Upper lobe of left lung (tissue), 6 donors: ENCODE data around the gene RBM20. TPM values are rescaled to one million over a fixed set of nuclear protein-coding genes. Genes with fewer than 3 reads are reported as not detected.

Experiments
- ATAC-seq, 2 donors: fragments of 200-7000 bp; cut with Tn5 transposase; one replicate each; pipeline ENCODE4 v1.9.1; 2022; ENCODE audit warnings: mild to moderate bottlenecking in 2 of 2, moderate library complexity in 2 of 2; ENCODE audit not compliant: low FRiP score in 2 of 2
- DNase-seq, 2 donors: peaks; one replicate each; pipeline ENCODE4 v3.0.0-alpha.2; 2019 to 2020
- H3K27ac ChIP-seq, 4 donors: fragments of 200-600 bp; sonication (generic); one replicate each; pipeline ENCODE4 v1.5.1; 2016 to 2019
- H3K27me3 ChIP-seq, 4 donors: fragments of 200-600 bp; sonication (generic); one replicate each; pipeline ENCODE4 v1.5.1; 2017 to 2019
- H3K36me3 ChIP-seq, 4 donors: fragments of 200-600 bp; sonication (generic); one replicate each; pipeline ENCODE4 v1.5.1; 2016 to 2019
- H3K4me1 ChIP-seq, 4 donors: fragments of 200-600 bp; sonication (generic); one replicate each; pipeline ENCODE4 v1.5.1; 2018 to 2019
- H3K4me3 ChIP-seq, 4 donors: fragments of 200-600 bp; sonication (generic); one replicate each; pipeline ENCODE4 v1.5.1; 2017 to 2019; ENCODE audit warnings: mild to moderate bottlenecking in 2 of 4, moderate library complexity in 1 of 4
- H3K9me3 ChIP-seq, 4 donors: fragments of 200-600 bp; sonication (generic); one replicate each; pipeline ENCODE4 v1.5.1; 2018 to 2019
- CTCF ChIP-seq, 6 experiments: fragments of 450-650 bp in 4 of 6; fragments of 200-600 bp in 2 of 6; sonication (generic) in 2 of 6; IDR thresholded peaks; one replicate each; pipeline ENCODE4 v1.5.1; 2016 to 2019; ENCODE audit warnings: antibody characterized with exemption in 6 of 6
- EP300 ChIP-seq, 4 donors: sonication (generic); formaldehyde crosslinking; IDR thresholded peaks; one replicate each; pipeline ENCODE4 v1.5.1; 2017; ENCODE audit warnings: antibody characterized with exemption in 4 of 4, control low read depth in 2 of 4
- POLR2A ChIP-seq, 4 donors: fragments of 450-650 bp; IDR thresholded peaks; one replicate each; pipeline ENCODE4 v1.5.1; 2016 to 2017; ENCODE audit warnings: antibody characterized with exemption in 4 of 4, mild to moderate bottlenecking in 2 of 4
- POLR2AphosphoS5 ChIP-seq, 2 donors: sonication (generic); formaldehyde crosslinking; IDR thresholded peaks; one replicate each; pipeline ENCODE4 v1.5.1; 2017; ENCODE audit warnings: antibody characterized with exemption in 2 of 2
- WGBS, 2 donors: methylation state at CpG; one replicate each; pipeline ENCODE4 v1.1.5; 2017 to 2018; 5-methylcytosine and 5-hydroxymethylcytosine counted together
- small RNA-seq, 4 donors: library from RNA; depleted of rRNA; stranded (forward); fragments of <200 nt; gene quantifications; one replicate each; pipeline ENCODE3, GENCODE V24; 2016
- total RNA-seq, 6 donors: library from RNA; depleted of rRNA in 4 of 6; stranded (reverse); fragments of >200 nt in 4 of 6; gene quantifications; one replicate each; pipeline versions ENCODE4 v1.1.0 to v1.2.1, GENCODE V29; 2016 to 2021
- donor health status: DM: no; HTN: no; CAD: no; lungs with moderate emphysema.
- donor health status: DM: no; HTN: yes; CAD: no; lungs with severe emphysema.

The RBM20 gene
- total RNA-seq, 6 donors from 2014 or later = 0.11 to 7.5 (median 1.5) TPM

GRCh38 chr10:110885932-110886674 is 242.0 kb downstream of the RBM20 start:
- H3K27ac ChIP-seq = no peak overlapping the region
- 58 to 67% methylated on average over 5 of the region's 5 CpGs for WGBS, 2 donors
- ATAC-seq = no peak

GRCh38 chr10:110887560-110887959 is 243.4 kb downstream of the RBM20 start:
- Histone ChIP-seq H3K27ac (no peak overlapping the region), H3K36me3 (peaks cover 0 to 70% (median 5%) of the 10 kb centered on the region in 4 donors), H3K27me3 (no peaks in the 10 kb centered on the region), H3K9me3 (no peaks in the 10 kb centered on the region), H3K4me1 (peaks cover 0 to 3% (median 0%) of the 10 kb centered on the region in 4 donors), H3K4me3 (no peak overlapping the region)
- 93 to 100% methylated on average over 1 of the region's 1 CpG for WGBS, 2 donors
- DNase-seq (no peak), ATAC-seq (no peak)
- TF ChIP-seq CTCF (IDR thresholded peaks at IDR 0.05) = no peak
- TF ChIP-seq POLR2A (IDR thresholded peaks at IDR 0.05) = no peak
- no peak for TF ChIP-seq EP300 (IDR thresholded peaks at IDR 0.05)

More at GRCh38 chr10:110885932-110886674, 242.0 kb downstream of the RBM20 start:
- Histone ChIP-seq H3K9me3 (no peaks in the 10 kb centered on the region), H3K4me3 (no peak overlapping the region), H3K36me3 (peaks cover 0 to 74% (median 5%) of the 10 kb centered on the region in 4 donors), H3K4me1 (peaks cover 0 to 3% (median 0%) of the 10 kb centered on the region in 4 donors), H3K27me3 (no peaks in the 10 kb centered on the region)
- TF ChIP-seq EP300 (IDR thresholded peaks at IDR 0.05) (no peak), POLR2AphosphoS5 (IDR thresholded peaks at IDR 0.05) (no peak), CTCF (IDR thresholded peaks at IDR 0.05) (no peak), POLR2A (IDR thresholded peaks at IDR 0.05) (no peak)
- no peak for DNase-seq

Small RNA genes lying within 50 kb of the gene (small RNA-seq; reads per million reads assigned to genes)
- gene RF00019 (0 reads per million in 4 donors), gene RN7SKP288 (0 reads per million in 4 donors), gene RNA5SP327 (0 reads per million in 4 donors)

Other genes with a start within 250 kb of the RBM20 start
- gene DUSP5, start 146.4 kb upstream of the RBM20 start, total RNA-seq = 10 to 100 TPM in 3 of 6 donors, 1 to 10 TPM in 3; 1.0 to 19.3 (median 10.0) TPM
- 10 to 100 TPM; 13.7 to 45.9 (median 23.0) TPM for gene SMC3, start 76.6 kb upstream of the RBM20 start, total RNA-seq
- gene PDCD4, start 227.6 kb downstream of the RBM20 start, total RNA-seq = 100 to 1,000 TPM in 1 of 6 donors, 10 to 100 TPM in 5; 38.0 to 129 (median 57.1) TPM